OCI-M2 (cell line): Measurements from ENCODE around the gene TWIST2.

Source experiments
- DNase-seq: peaks from one replicate; lab custom pipeline; 2025; ENCODE audit not compliant: unreplicated experiment; lab: John Stamatoyannopoulos, UW

TWIST2 gene

DNA sequence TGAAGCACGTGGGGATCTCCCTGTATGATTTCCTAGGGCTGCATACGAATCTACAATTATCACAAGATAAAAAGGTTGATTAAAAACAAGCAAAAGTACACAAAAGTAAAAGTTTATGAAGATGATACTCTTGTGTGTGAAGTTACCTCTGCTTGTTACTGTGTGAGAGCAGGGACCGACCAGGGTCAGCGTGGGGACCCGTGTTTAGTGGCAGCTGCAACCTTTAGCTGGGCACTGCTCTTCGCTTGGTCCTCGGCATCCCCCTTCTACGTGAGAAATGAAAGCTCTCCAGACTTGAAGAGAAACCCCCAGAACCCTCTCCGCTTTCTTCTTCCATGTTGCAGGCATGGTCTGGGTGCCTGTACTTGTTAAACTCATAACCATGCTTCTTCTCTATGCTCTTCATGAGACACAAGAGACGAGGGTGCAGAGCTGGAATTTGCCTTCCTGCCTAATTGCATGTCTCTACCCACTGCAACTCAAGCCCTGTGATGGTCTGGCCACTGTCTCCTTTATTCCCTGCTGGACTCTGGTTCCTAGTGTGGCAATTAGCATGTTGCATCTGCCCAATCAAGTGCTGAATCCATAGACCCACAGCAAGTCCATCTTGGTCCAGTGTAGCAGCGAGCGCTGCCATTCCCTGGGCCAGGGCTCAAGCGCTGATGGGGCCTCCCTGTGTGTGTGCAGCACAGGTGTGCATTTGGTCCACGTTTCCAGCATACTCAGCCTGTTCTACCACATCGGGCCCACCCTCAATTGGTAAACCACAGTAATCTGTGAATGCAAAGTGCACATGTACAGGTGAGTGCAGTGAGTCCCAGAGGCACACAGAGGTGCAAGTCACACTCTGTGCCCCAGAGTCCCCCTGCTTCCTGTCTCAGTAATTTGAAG lies 88.5 kb downstream of the TWIST2 start:
- no peak for DNase-seq

DNA sequence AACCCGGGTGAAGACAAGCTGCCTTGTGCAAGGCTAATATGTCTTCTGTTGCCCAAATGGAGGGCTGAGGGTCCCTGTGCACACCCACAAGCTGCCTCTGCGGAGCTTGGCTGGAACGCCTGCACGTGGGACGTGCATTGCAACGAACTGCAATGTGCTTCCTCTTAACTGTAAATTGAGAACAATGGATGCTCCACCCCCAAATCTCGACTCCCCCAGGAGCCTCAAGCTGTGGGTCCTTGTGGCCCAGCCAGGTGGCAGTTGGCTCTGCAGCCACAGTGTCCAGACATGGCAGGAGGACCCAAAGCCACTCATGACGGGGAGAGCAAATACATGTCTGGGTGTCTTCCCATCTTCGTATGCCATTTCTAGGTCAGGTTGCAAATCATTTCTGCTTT lies 90.1 kb downstream of the TWIST2 start:
- no peak for DNase-seq

DNA sequence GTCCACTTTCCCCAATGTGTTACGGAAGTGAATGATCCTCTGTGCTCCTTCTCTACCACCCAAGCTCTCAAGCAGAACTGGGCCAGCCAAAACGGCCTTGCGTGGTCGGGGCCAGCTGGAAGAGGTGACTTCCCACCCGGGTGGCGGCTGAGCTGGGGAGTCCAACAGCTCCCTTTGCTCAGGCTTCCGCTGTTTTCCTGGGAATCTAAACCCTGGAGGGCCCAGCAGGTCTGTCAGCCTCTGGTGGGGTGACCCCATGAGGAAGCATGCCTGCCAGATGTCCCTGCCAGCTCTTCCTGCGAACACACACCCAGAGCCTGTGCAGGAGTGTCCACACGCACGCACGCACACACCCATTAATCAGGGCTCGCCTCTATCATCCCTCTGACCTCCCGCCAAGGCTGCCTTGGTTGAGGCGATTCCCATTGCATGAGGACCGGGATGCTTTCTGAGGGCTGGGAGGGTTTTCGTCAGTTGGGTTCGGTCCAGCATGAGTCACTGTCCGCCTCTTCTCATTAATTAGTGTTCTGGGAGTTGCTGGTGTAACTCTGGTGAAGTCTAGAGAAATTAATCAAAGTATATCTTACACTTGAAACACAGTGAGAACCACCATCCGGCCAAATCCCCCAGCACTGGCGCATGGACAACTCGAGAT lies 90.6 kb downstream of the TWIST2 start:
- no peak for DNase-seq

DNA sequence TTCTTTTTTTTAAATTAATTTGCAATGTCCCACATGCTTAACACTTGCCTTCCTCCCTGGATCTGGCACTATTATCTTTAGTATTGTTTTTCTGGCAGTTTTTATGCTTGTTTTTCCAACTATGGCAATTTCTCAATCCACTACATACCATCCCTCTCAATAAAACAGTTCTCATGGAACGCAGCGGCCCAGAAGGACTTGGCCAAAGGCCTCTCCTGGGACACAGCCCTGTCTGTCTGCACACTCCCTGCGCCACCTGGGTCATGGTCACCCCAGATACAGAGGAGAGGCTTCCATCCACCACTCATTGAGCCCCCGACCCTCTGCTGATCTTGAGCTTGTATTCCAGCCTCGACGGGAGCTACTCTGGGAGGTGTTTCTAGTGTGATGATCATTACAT lies 91.2 kb downstream of the TWIST2 start:
- no peak for DNase-seq

DNA sequence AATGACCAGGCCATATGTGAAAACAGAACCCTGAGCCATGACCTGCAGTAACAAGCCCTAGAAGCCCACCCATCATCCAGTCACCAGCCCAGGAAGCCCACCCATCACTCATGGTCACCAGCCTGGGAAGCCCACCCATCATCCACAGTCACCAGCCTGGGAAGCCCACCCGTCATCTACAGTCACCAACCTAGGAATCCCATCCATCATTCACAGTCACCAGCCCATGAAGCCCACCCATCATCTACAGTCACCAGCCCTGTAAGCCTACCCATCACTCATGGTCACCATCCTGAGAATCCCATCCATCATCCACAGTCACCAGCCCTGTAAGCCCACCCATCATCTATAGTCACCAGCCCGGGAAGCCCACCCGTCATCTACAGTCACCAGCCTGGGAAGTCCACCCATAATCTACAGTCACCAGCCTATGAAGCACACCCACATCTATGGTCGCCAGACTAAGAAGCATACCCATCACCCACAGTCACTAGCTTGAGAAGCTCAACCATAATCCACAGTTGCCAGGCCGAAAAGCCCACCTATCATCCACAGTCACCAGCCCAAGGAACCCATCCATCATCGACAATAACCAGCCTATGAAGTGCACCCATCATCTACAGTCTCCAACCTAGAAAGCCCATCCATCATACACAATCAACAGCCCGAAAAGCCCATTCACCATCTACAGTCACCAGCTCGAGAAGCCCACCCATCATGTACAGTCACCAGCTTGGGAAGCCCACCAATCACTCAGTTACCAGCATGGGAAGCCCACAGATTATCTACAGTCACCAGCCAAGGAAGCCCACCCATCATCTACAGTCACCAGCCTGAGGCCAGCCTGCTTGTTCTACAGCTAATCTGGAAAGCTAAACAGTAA lies 91.9 kb downstream of the TWIST2 start:
- DNase-seq: no peak

DNA sequence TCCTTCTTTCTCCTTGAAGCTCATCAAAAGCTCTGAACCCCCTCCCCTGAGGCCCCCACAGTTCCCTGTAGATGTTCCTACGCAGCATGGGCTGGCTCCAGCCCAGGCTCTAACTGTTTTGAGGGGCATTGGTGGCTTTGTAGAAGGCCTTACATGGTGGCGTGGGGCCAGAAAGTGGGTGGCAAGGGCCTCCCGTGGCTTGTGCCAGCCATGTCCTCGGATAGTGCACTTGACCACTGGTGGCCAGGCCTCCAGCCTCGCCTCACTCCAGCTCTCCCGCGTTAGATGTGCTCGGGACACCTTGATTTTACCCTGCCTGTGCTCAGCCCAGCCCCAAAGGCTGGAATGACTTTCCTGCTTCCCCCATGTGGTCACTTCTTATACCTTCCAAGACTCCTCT lies 92.9 kb downstream of the TWIST2 start:
- DNase-seq: no peak

DNA sequence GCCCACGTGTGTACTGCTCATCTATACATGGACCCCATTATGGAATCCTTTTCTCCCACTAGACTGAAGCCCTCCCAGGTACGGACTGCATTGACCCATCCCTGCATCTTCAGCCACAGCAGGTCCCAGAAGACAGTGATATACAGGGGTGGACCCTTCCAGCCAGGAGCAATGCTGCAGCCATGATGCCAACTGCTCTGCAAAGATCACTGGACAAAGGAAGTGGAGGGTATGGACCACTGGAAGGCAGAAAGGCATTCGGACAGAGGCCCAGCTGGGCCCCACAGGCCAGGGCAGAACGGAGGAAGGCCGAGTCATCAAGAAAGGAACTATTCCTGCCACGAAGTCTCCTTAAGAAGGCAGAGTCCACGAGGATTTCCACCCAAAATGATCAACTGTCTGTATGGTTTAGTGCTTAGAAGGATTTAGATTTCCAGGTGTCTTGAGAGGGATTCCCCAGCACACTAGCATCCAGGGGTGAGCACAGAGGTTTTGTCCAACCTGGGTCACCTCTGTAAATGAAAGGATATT lies 93.4 kb downstream of the TWIST2 start:
- DNase-seq: no peak

DNA sequence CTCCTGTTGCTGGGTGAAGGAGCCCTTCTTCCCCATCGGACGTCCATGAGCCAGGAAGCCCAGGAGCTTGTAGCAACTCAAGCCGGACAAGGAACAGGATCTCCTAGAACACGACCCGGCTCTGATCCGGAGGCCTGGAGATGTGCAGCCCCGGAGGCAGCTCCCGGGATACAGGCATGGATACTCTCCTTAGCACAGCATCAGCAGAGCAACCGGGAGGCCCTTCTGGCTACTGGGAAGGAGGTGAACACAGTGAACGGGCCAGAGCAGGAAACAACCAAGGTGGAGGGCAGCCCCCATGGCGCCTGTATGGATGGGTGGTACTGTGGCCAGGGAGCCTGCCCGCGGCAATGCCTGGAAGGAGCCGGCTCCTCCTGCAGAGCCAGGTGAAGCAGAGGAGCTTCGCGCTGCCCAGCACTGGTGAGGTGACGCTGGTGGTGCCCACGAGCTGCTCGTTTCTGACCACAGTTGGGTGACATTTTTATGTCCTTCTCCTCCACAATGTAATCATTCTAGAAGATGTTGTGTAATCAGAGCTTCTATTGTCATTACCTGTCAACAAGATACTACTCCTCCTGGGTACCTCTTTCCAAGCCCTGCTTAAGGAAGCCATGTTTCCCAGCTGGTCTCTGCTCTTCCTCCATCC lies 94.3 kb downstream of the TWIST2 start:
- no peak for DNase-seq

DNA sequence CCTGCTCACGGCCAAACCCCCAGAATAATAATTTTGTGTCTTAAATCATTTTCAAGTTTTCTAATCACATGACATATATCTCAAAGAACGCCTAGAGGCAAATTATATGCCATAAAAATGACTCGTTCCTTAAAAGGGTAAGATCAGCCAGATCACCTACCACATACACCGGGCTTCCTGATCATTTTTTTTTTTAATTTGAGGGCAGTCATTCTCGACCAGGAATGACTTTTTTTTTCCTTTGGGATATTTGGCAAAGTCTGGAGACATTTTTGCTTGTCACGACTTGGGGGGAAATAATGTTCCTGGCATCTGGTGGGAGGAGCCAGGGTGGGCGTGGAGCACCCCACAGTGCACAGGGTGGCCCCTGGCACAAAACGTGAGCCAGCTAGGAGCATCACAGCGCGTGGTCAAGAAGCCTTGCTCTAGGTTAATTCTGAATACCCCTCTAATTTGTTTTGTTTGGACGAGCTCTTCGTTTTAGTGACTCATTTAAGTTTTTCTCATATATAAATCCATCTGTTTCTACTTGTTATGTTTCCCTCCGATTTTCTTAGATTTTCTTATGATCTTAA lies 94.9 kb downstream of the TWIST2 start:
- no peak for DNase-seq

DNA sequence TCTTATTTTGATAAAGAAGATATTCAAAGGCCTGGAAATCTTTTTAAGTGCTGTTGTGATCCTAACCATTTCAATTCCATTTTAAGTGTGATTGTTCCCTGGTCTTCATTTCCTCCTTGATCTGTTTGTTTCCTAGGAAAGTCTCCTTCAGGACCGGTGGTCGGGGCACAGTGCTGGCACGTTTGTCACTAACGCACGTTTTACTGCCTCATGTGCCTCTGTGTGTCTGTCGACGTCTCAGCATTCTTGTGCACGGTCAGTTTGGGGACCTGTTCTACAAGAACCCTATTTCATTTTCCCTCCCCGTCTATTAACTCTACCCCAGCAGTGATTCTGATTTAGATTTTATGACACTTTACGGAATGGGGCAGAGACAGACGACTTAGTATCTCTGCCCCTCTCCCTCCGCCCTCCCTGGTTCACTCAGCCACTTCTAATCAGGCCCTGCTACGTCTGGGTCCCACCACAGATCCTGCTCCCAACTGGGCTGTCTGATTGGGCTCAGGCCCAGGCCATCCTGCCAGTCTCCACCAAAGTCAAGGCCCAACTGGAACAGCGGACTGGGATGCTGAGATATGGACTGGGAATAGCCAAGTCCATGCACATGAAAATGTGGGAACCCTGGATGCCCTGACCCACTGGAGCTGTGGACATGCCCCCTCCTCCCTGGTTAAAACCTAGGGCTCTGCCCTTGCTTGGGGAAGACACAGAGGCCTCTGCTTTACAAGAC lies 95.6 kb downstream of the TWIST2 start:
- no peak for DNase-seq

DNA sequence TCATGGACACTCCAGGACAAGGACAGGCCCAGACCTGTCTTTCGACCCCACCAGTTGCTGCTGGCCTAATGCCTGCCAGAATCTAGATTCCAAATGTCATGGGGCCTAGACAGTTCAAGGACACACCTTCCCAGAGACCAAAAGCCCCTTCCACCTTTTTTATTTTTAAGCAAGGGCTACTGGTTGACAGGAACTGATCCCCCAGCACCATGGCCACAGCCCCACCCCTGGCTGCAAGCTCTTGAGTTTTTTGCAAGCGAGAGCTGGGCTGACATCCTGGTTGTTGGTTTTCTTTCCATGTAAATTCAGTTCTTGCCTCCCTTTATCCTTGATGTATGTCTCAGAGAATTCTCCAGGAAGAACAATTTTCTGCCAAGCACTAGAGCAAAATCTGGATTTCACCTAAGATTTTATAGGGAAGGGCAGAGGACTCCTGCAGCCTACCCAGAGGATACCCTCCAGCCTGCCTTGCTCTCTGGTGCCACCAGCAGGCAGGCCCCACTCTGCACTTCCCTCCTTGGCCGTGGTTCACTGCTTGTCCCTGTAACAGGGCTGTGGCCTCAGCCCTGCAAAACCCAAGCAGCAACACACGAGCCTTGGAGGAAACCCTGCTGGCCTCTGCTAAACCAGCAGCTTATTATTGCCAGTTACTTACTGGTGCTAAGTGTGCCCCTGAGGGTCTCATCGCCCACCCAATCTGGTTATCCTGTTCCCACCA lies 97.7 kb downstream of the TWIST2 start:
- no peak for DNase-seq

DNA sequence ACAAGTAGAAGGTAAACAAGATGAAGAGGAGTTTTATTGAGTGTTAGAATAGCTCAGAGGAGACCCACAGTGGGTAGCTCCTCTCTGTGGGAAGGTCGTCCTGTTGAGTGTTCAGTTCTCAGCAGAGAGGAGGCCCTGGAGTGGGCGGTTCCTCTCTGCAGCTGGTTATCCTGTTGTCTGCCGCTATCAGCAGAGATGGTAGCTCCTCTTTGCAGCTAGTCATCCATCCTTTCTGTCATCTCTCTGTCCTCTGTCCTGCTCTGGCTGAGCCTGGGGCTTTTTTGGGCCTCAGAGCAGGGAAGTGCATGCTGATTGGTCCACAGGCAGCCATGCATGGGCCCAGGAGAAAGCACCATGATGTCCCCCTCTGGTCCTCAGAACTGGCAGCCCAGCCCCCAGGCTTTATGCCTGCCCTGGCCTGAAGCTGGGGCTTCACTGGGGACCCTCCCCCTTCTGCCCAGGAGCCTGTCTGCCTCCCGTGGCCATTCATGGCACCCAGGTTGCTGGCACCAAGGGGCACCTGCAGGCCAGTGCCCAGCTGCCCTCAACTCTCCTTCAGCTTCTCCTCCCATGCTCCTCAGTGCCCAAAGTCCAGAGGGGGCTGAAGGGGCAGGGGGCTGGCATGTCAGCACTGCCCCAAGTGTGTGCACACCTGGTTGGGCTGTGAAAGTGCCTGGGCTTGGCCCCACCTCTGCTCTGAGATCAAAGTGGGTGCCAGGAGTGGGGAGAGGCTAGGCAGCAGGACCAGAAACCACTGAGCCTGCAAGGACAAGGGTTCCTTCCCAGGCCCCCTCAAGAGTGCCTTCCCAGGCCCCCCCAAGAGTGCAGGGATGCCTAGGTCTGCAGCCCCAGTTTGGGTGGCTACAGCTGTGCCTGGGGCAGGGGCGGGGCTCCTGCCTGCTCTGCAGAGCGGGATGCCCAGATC lies 98.7 kb downstream of the TWIST2 start:
- no peak for DNase-seq

DNA sequence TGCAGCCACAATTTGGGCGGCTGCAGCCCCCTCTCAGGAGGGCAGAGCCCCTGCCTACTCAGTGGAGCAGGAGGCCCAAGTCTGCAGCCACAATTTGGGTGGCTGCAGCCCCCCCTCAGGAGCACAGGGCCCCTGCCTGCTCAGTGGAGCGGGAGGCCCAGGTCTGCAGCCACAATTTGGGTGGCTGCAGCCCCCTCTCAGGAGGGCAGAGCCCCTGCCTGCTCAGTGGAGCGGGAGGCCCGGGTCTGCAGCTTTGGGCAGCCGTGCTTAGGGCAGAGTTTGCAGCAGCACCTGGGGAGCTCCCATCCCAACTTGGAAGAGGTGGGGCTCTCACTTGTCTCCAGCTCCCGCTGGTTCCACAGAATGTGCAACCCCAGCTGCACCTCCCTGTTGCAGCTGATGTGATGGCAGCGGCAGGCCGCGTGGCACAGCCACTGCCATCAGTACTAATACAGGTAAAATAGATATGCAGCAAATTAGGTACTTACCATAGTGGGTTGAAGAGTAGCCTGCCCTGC lies 99.4 kb downstream of the TWIST2 start:
- no peak for DNase-seq

DNA sequence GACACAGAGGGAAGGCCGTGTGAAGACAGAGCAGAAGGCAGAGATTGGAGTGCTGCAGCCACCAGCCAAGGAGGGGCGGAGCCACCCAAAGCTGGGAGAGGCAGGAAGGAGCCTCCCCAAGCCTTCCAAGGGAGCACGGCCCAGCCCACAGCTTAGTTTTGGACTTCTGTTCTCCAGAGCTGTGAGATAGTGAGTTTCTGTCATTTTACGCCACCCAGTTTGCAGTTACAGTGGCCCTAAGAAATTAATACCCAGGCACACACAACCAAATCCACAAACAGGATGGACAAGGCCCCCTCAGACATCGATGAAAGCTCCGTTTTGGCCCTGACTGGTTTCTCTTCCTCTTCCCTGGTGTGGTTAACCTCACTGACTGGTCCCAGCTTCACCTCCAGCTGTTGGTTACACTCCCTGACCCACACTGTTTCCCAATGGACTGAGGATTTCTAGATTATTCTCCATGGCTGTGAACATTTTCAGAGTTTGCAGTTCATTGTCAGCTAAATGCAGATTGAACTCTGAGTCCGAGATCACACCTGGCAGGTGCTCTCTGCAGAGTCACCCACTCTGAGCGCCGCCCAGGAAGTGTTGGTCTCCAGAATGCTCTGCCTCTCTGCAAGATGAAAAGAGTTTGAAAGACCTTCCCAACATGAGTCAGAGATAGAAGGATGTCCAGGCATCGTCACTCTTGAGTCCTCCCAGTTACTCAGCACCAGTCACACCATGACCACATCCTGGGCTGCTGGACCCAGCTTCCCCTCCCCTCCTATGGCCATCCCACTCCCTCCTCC lies 100.2 kb downstream of the TWIST2 start:
- no peak for DNase-seq

DNA sequence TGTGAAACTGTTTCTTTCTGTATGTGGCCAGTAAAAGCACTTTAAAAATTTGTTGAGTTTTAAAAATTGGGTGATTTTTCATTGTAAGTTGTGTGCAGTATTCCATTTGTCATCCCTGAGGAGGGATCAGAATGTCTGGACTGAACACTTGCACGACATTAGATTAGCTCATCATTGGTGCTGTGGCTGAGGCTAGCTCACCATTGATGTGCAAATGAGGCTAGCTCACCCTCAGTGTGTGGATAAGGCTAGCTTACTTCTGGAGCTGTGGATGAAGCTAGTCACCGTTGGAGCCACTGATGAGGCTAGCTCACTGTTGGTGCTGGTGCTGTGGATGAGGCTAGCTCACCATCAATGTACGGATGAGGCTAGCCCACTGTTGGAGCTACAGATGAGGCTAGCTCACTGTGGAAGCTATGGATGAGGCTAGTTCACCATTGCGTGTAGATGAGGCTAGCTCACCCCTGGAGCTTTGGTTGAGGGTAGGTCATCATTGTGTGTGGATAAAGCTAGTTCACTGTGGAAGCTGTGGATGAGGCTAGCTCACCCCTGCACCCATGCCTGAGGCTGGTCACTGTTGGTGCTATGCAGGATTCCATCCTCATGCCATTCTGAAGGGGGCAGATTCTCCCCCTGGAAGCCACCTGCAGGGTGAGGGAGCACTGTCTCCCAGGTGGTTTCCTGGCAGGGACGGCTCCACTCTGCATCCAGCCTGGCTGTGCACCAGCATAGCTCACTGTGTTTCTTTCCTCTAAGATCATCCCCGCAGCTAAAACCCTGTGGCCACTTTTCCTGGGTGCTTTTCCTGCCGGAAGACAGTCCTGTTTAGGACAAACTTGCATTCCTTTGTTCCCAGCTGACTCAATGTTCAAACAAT lies 101.1 kb downstream of the TWIST2 start:
- no peak for DNase-seq

DNA sequence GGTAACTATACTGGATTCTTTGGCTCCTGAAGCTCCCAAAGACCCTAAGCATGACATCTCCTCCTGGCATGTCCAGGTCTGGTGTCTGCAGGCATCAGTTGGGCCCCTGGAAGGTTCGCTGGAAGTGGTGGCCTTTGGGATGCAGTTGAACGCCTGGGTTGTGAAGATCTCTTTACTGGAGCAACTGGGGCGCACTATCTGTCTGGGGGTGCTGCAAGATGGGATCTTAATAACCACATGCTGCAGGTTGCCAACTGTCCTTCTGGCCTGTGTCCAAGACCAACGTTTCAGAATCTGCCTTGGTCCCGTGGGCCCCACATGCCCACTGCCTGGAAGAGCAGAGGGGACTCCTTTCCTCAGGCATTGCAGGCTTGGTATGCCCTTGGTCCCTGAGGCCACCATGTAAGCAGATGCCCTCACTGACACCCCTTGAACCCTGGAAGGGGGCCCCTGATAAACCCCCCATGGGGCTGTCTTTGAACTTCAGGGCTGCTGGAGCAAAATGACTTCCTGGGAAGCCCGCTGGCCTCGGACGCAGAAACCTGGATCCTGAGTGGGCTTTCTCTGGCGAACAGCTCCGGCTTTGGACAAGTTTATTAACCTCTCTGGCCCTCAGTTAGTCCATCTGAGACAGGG lies 101.9 kb downstream of the TWIST2 start:
- no peak for DNase-seq
